BLaER1 treated with 17β-estradiol and CSF1 and Interleukin-3, amounts not matched to agents 10 nM and 100 nM (cell line): ENCODE data around the gene LUM.

Source experiments
- H3K27ac ChIP-seq, 11 experiments: shearing (Covaris generic); formaldehyde crosslinking; 2 replicates each; pipeline ENCODE4 v1.8.1; 2022
- H3K27me3 ChIP-seq, 11 experiments: shearing (Covaris generic); formaldehyde crosslinking; 2 replicates each; pipeline ENCODE4 v1.8.1; 2022
- H3K36me3 ChIP-seq, 11 experiments: shearing (Covaris generic); formaldehyde crosslinking; 2 replicates each; pipeline ENCODE4 v1.8.1; 2022
- H3K4me1 ChIP-seq, 10 experiments: shearing (Covaris generic); formaldehyde crosslinking; 2 replicates each; pipeline ENCODE4 v1.8.1; 2022
- H3K4me2 ChIP-seq, 11 experiments: shearing (Covaris generic); formaldehyde crosslinking; 2 replicates each; pipeline ENCODE4 v1.8.1; 2022
- H3K4me3 ChIP-seq, 10 experiments: shearing (Covaris generic); formaldehyde crosslinking; 2 replicates each; pipeline ENCODE4 v1.8.1; 2022
- H3K9ac ChIP-seq, 11 experiments: shearing (Covaris generic); formaldehyde crosslinking; 2 replicates each; pipeline ENCODE4 v1.8.1; 2022
- H3K9me3 ChIP-seq, 11 experiments: shearing (Covaris generic); formaldehyde crosslinking; replicated peaks in 1 of 11; 2 replicates each; pipeline ENCODE4 v1.8.1; 2022
- H4K20me1 ChIP-seq, 11 experiments: shearing (Covaris generic); formaldehyde crosslinking; 2 replicates each; pipeline ENCODE4 v1.8.1; 2022
- Cebpa-rat ChIP-seq, 11 experiments: shearing (Covaris generic); IDR thresholded peaks; 2 replicates each; pipeline ENCODE4 v1.8.1; 2022

The LUM gene

GRCh38 chr12:91070936-91071335, 40.4 kb downstream of the LUM start:
- H3K4me2 ChIP-seq = no peak overlapping the region
- no peaks in the 10 kb centered on the region for H3K27me3 ChIP-seq
- no peaks in the 10 kb centered on the region for H3K36me3 ChIP-seq
- no peaks in the 10 kb centered on the region for H3K4me1 ChIP-seq
- no peaks in the 10 kb centered on the region for H3K9me3 ChIP-seq
- no peak for TF ChIP-seq Cebpa-rat (IDR thresholded peaks at IDR 0.05)
- no peaks in the 10 kb centered on the region for H4K20me1 ChIP-seq
- no peak overlapping the region for H3K4me3 ChIP-seq
- H3K27ac ChIP-seq = no peak overlapping the region
- H3K9ac ChIP-seq = no peak overlapping the region

GRCh38 chr12:91065396-91065795, 45.9 kb downstream of the LUM start:
- no peaks in the 10 kb centered on the region for H3K4me1 ChIP-seq
- no peak for TF ChIP-seq Cebpa-rat (IDR thresholded peaks at IDR 0.05)
- H3K9ac ChIP-seq = no peak overlapping the region
- no peaks in the 10 kb centered on the region for H4K20me1 ChIP-seq
- no peaks in the 10 kb centered on the region for H3K27me3 ChIP-seq
- no peak overlapping the region for H3K27ac ChIP-seq
- H3K9me3 ChIP-seq = no peaks in the 10 kb centered on the region
- H3K4me3 ChIP-seq = no peak overlapping the region
- no peak overlapping the region for H3K4me2 ChIP-seq
- no peaks in the 10 kb centered on the region for H3K36me3 ChIP-seq

GRCh38 chr12:91064640-91065039, 46.7 kb downstream of the LUM start:
- Histone ChIP-seq H3K36me3 (no peaks in the 10 kb centered on the region), H3K9ac (no peak overlapping the region), H4K20me1 (no peaks in the 10 kb centered on the region), H3K27me3 (no peaks in the 10 kb centered on the region), H3K9me3 (no peaks in the 10 kb centered on the region), H3K4me3 (no peak overlapping the region), H3K4me1 (no peaks in the 10 kb centered on the region), H3K4me2 (no peak overlapping the region), H3K27ac (no peak overlapping the region)
- TF ChIP-seq Cebpa-rat (IDR thresholded peaks at IDR 0.05) = no peak

- Histone ChIP-seq H3K36me3 (no peaks in the 10 kb centered on the region), H3K27ac (no peak overlapping the region), H3K9ac (no peak overlapping the region), H4K20me1 (no peaks in the 10 kb centered on the region), H3K27me3 (no peaks in the 10 kb centered on the region), H3K4me2 (no peak overlapping the region), H3K4me1 (no peaks in the 10 kb centered on the region), H3K4me3 (no peak overlapping the region), H3K9me3 (no peaks in the 10 kb centered on the region)
- no peak for TF ChIP-seq Cebpa-rat (IDR thresholded peaks at IDR 0.05)
Observed at GRCh38 chr12:91061091-91061490, 50.2 kb downstream of the LUM start.

- no peak overlapping the region for H3K27ac ChIP-seq
- no peaks in the 10 kb centered on the region for H3K27me3 ChIP-seq
- TF ChIP-seq Cebpa-rat (IDR thresholded peaks at IDR 0.05) = no peak
- H3K9me3 ChIP-seq = no peaks in the 10 kb centered on the region
- H3K4me3 ChIP-seq = no peak overlapping the region
- H3K4me2 ChIP-seq = no peak overlapping the region
- H4K20me1 ChIP-seq = no peaks in the 10 kb centered on the region
- H3K4me1 ChIP-seq = no peaks in the 10 kb centered on the region
- no peaks in the 10 kb centered on the region for H3K36me3 ChIP-seq
- no peak overlapping the region for H3K9ac ChIP-seq
Observed at GRCh38 chr12:91059211-91059610, 52.1 kb downstream of the LUM start.

- no peak overlapping the region for H3K4me3 ChIP-seq
- H4K20me1 ChIP-seq = no peaks in the 10 kb centered on the region
- no peaks in the 10 kb centered on the region for H3K36me3 ChIP-seq
- no peak for TF ChIP-seq Cebpa-rat (IDR thresholded peaks at IDR 0.05)
- no peaks in the 10 kb centered on the region for H3K27me3 ChIP-seq
- no peaks in the 10 kb centered on the region for H3K9me3 ChIP-seq
- H3K9ac ChIP-seq = no peak overlapping the region
- no peak overlapping the region for H3K4me2 ChIP-seq
- no peak overlapping the region for H3K27ac ChIP-seq
- no peaks in the 10 kb centered on the region for H3K4me1 ChIP-seq
Observed at GRCh38 chr12:91058786-91059185, 52.5 kb downstream of the LUM start.

GRCh38 chr12:91057368-91058165, 53.7 kb downstream of the LUM start, which contains the start of gene KERA:
TSS of gene KERA (minus strand) at chr12:91058024. CDS start at chr12:91056281, 1,743 bp downstream.
- no peak for TF ChIP-seq Cebpa-rat (IDR thresholded peaks at IDR 0.05)
- H4K20me1 ChIP-seq = no peaks in the 10 kb centered on the region
- no peak within 1 kb of the TSS for H3K4me3 ChIP-seq
- no peaks in the 10 kb centered on the region for H3K9me3 ChIP-seq
- H3K27me3 ChIP-seq = no peaks in the 10 kb centered on the region
- no peak within 1 kb of the TSS for H3K9ac ChIP-seq
- H3K27ac ChIP-seq = no peak within 1 kb of the TSS
- H3K4me2 ChIP-seq = no peak within 1 kb of the TSS
- H3K4me1 ChIP-seq = no peaks in the 10 kb centered on the region
- H3K36me3 ChIP-seq = no peaks in the 10 kb centered on the region

GRCh38 chr12:91056488-91056887, 54.8 kb downstream of the LUM start:
- no peak for TF ChIP-seq Cebpa-rat (IDR thresholded peaks at IDR 0.05)
- H3K4me2 ChIP-seq = no peak overlapping the region
- no peak overlapping the region for H3K4me3 ChIP-seq
- H3K9ac ChIP-seq = no peak overlapping the region
- no peaks in the 10 kb centered on the region for H3K4me1 ChIP-seq
- no peaks in the 10 kb centered on the region for H3K9me3 ChIP-seq
- no peaks in the 10 kb centered on the region for H3K36me3 ChIP-seq
- no peak overlapping the region for H3K27ac ChIP-seq
- H4K20me1 ChIP-seq = no peaks in the 10 kb centered on the region
- H3K27me3 ChIP-seq = no peaks in the 10 kb centered on the region

GRCh38 chr12:91055976-91056375, 55.3 kb downstream of the LUM start:
- Histone ChIP-seq H3K36me3 (no peaks in the 10 kb centered on the region), H3K27me3 (no peaks in the 10 kb centered on the region), H3K4me2 (no peak overlapping the region), H3K4me1 (no peaks in the 10 kb centered on the region), H4K20me1 (no peaks in the 10 kb centered on the region), H3K9me3 (no peaks in the 10 kb centered on the region), H3K9ac (no peak overlapping the region), H3K4me3 (no peak overlapping the region), H3K27ac (no peak overlapping the region)
- no peak for TF ChIP-seq Cebpa-rat (IDR thresholded peaks at IDR 0.05)

- no peaks in the 10 kb centered on the region for H4K20me1 ChIP-seq
- no peak overlapping the region for H3K9ac ChIP-seq
- no peak overlapping the region for H3K4me3 ChIP-seq
- no peak overlapping the region for H3K27ac ChIP-seq
- no peaks in the 10 kb centered on the region for H3K9me3 ChIP-seq
- no peaks in the 10 kb centered on the region for H3K27me3 ChIP-seq
- no peak for TF ChIP-seq Cebpa-rat (IDR thresholded peaks at IDR 0.05)
- no peak overlapping the region for H3K4me2 ChIP-seq
- no peaks in the 10 kb centered on the region for H3K4me1 ChIP-seq
- no peaks in the 10 kb centered on the region for H3K36me3 ChIP-seq
Observed at GRCh38 chr12:91053951-91054715, 57.2 kb downstream of the LUM start.
